GM10248 (cell line): Measurements from ENCODE around the gene NUP62.

Experiments
- CTCF ChIA-PET: fragments of 300-600 bp; sonication (Branson Sonifier 250); formaldehyde crosslinking; extraction: SDS; loops from one replicate; lab custom pipeline; 2021; ENCODE audit warnings: antibody characterized with exemption; lab: Yijun Ruan, JAX
- POLR2A ChIA-PET: fragments of 350-650 bp; sonication (Branson Sonifier 250); formaldehyde crosslinking; extraction: SDS; loops from one replicate; lab custom pipeline; 2020; ENCODE audit warnings: antibody characterized with exemption; lab: Yijun Ruan, JAX
- DNase-seq: peaks from one replicate; pipeline ENCODE4 v3.0.0; 2012; ENCODE audit errors: extremely low spot score
- CTCF ChIP-seq: IDR thresholded peaks from 2 replicates; pipeline ENCODE4 v1.5.1; 2012; ENCODE audit warnings: mild to moderate bottlenecking, low read depth; ENCODE audit errors: extremely low read depth, missing control alignments, control extremely low read depth

NUP62 gene

GRCh38 chr19:49884109-49884508 is 45.2 kb downstream of the NUP62 start:
- CTCF ChIA-PET: interaction anchor here (1.9 kb wide), 1 partner anchor 10 kb away, joined by 5 read pairs; no protein-coding TSS in a partner anchor
- no peak for TF ChIP-seq CTCF

DNA sequence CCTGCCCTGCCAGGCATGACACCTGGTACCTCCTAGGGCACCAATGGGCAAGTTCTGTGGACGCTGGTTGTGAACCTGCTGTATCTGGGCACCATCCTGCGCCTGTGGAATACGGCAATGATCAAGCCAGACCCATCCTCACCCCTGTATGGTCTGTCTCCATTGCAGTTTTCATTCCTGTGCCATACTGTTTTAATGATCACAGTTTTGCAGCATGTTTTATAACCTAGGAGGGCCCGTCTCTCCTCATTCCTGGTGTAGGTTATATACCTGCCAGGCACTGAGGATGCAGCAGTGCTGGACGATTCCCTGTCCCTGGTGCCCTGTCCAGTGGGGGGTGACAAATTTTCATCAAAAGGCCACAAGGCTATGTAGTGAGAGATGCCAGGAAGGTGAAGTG is 46.2 kb downstream of the NUP62 start:
- no peak for TF ChIP-seq CTCF
- ChIA-PET CTCF (interaction anchor here (1.0 kb wide), 1 partner anchor 11 kb away, joined by 3 read pairs; no protein-coding TSS in a partner anchor), POLR2A (no interaction called here)
- DNase-seq: no peak

More at GRCh38 chr19:49884109-49884508, 45.2 kb downstream of the NUP62 start:
- no peak for DNase-seq
- POLR2A ChIA-PET: interaction anchor here (0.5 kb wide), 1 partner anchor 11 kb away, joined by 3 read pairs; no protein-coding TSS in a partner anchor

GRCh38 chr19:49882643-49883042 is 46.7 kb downstream of the NUP62 start:
- ChIA-PET POLR2A (no interaction called here), CTCF (interaction anchor here (0.9 to 1.0 kb wide), 2 partner anchors 11 to 13 kb away, joined by 3 read pairs; no protein-coding TSS in a partner anchor)
- no peak for TF ChIP-seq CTCF
- DNase-seq: no peak

DNA sequence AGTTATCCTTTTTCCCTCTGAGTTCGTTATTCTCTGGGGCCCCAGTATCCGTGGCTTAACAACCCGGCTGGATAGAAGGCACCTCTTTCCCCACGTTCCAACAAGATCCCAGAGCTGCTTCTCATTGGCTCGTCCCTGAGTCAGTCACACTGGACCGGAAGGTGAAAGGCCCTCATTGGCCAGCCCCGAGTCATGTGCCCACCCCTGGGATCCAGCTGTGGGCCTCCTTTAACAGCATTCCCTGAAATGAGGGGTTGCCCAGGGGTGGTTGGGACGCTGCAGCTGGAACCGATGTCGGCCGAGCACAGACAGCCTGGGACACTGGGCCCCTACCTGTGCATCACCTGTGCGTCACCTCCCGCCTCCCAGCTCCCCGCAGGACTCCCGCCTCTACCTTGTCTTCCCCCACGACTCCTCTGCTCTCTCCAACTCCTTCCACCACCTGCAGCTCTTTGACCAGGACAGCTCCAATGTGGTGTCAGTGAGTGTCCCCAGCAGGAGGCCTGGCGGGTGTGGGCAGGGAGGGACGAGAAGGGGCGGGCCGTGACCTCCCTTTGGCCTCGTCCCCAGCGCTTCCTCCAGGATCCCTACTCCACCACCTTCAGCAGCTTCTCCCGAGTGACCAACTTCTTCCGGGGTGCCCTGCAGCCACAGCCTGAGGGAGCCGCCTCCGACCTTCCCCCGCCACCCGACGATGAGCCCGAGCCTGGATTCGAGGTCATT is 47.5 kb downstream of the NUP62 start:
- no peak for DNase-seq
- no peak for TF ChIP-seq CTCF
- CTCF ChIA-PET: interaction anchor here (0.9 to 1.5 kb wide), 3 partner anchors 12 to 16 kb away, joined by 3 to 4 read pairs (median 3); no protein-coding TSS in a partner anchor
- POLR2A ChIA-PET: interaction anchor here (1.2 kb wide), 1 partner anchor 47 kb away, joined by 6 read pairs; the partner anchor contains the start of genes ATF5 and NUP62

GRCh38 chr19:49881186-49881585 is 48.1 kb downstream of the NUP62 start:
- ChIA-PET POLR2A (interaction anchor here (1.2 kb wide), 1 partner anchor 48 kb away, joined by 6 read pairs; the partner anchor contains the start of genes ATF5 and NUP62), CTCF (interaction anchor here (1.5 kb wide), 1 partner anchor 17 kb away, joined by 4 read pairs; no protein-coding TSS in a partner anchor)
- DNase-seq: no peak
- no peak for TF ChIP-seq CTCF

DNA sequence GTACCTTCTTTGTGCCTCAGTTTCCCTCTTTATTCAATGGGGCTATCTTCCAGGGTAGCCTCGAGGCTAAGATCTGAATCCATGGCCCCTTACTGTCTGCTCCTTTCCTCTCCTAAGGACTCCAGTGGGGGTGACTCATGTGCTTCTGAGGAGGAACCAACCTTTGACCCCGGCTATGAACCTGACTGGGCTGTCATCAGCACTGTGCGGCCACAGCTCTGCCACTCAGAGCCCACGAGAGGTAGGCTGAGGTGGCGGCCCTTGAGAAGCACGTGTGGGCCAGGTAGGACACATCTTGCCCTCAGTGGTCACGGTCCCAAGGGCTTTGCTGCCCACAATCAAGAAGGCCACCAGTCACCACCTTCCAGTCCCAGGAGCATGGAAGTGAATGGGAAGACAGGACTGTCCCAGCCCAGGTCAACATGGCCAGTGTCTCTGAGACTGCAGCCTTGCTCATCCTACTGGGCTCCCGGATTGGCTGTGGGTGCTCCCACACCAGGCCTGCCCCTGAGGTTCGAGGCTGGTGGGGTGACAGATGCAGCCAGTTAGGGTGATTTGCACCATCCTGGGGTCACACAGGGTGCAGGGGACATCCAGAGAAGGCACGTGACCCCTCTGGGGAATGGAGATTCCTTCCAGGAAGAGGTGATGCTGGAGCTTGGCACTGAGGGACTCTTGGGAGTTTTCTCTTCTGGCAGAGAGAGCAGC is 49.0 kb downstream of the NUP62 start:
- TF ChIP-seq CTCF: no peak
- no peak for DNase-seq
- ChIA-PET CTCF (interaction anchor here (1.5 kb wide), 1 partner anchor 18 kb away, joined by 4 read pairs; no protein-coding TSS in a partner anchor), POLR2A (interaction anchor here (1.2 kb wide), 1 partner anchor 49 kb away, joined by 6 read pairs; the partner anchor contains the start of genes ATF5 and NUP62)
